HG02642 (cell line): ENCODE measurements around the gene EBF3.

Source experiments
- ATAC-seq: cut with Tn5 transposase; IDR thresholded peaks from one replicate; pipeline ENCODE4 v1.9.1; 2021; ENCODE audit warnings: mild to moderate bottlenecking; ENCODE audit not compliant: unreplicated experiment, poor library complexity

The EBF3 gene

DNA sequence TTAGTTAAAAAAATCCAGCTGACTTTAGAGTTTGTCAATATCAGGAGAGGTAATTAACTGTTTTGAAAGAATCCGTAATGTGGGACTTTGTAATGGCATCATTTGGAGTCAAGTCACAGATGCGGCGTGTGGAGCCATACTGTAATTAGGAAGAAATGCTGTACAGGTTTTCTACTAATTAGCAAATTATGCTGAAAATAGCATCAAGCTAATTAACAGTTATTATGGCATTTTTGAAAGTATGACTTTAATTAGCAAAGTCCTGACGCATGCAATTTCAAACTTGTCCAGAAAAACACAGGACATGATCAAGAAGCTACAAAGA, 68.3 kb downstream of the EBF3 start:
- no peak for ATAC-seq

DNA sequence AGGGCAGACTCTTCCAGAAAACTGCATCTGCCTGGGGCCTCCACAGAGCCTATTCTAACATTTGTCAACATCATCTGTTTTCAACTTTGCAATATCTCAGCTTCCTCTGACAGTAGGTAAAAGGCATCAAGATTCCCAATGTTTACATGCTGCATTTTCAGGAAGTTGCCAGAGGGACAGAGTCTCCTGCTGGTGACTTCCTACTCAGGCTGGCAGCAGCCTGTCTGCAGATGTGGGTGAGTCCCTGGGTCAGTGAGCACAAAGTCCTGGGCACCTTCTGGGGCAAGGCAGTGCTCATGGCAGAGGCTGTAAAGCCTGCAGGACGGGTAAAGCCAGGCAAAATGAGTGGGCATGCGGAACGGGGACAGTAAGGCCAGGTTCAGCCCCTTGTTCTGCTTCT, 69.4 kb downstream of the EBF3 start:
- no peak for ATAC-seq

DNA sequence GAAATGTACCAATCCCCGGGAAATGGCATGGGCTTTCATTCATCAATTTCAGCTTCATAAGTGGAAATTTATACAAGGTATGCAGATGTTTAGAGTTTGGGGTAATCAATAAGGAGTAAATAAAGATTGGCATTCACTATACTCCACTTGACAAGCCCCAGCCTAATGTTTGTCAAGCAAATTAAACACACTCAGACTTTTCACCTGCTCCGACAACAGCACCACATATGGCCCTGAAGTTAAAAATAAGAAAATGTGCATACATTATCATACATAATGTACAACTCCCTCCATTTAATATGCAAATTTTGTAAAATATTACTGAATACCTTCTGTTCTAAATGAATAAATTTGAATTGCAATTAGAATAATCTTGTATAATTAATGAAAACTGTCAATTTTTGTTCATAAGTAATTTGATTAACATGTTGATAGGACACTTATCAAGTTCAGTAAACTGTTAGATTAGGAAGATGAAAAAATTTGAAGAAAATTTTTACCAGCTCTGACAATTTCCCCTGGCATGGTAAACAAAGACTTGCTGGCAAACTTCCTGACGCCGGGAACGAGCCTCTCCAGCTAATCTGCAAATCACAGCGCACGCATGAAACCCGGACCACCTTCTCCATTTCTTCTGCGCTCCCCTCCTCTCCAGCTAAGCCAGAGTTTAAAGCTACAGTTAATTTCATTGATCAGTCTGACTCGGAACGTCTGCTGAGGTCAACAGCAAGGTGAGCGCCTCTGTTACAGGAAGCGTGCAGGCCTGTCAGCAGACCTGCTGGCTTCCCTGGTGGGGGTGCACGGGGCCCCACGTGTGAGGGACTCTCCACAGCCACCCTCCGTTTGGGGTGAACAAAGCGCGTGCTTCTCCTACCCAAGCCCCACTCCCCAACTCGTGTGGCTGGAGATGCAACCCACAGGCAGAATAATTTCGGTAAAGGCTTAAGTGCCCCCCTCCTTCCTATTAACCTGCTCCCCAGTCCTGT, 70.7 kb downstream of the EBF3 start:
- ATAC-seq = no peak

DNA sequence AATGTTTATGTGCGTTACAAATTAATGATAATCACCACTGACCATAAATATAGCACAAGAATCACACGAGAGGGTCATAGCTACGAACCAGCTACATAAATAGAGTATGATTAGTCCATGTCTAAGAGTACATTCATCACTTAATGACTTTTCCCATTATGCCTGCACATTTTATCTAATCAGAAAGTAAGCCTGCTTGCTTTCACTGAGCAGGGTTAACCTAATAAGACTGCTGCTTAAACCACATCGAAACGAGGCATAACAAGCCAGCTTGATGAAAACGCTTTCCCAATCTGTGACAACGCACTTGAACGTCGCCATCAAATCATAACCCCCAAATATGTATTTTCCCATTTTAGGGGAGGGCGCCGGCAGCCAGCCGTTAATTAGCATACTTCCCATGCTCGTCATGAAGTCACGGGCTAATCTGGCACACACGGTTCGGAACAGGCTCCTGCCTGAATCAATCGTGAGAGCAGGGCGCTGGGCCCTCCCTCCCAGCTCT, 71.5 kb downstream of the EBF3 start:
- ATAC-seq = no peak

DNA sequence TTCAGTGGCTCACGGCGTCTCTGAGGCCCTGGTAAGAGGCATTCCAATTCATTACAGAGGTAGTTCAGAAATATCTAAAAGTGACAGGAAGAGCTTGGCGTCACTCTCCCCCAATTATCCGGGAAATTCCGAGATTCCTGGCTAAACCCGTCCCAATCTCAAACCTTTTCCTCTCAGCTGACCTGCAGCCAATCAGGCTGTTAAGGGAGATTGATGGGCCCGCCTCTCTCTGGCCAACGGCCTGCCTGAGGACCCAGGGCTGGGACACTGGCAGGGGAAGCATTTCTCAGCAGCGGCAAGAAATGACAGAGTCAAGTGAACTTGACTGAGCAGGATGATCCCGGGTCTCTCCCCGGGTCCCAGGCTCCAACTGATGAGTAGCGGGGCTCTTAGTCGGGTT, 72.3 kb downstream of the EBF3 start:
- ATAC-seq = no peak

DNA sequence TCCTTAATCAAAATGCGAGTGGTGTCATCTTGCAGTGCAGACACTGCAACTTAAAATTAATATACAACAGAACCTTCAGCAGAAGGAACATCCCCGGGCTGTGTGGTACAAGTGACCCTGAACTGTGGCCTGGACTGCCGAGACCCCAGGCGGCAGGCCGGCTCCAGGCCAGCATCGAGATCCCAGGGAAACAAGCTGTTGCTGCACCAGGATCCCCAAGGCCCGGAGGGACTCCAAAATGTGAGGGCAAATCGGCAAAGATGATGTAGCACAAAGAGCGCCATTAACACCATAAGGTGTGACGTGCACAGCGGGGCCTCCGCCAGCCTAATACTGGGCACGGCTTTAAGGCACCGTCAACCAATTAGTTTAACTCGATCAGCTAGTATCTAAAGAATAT, 73.9 kb downstream of the EBF3 start:
- ATAC-seq = no peak

DNA sequence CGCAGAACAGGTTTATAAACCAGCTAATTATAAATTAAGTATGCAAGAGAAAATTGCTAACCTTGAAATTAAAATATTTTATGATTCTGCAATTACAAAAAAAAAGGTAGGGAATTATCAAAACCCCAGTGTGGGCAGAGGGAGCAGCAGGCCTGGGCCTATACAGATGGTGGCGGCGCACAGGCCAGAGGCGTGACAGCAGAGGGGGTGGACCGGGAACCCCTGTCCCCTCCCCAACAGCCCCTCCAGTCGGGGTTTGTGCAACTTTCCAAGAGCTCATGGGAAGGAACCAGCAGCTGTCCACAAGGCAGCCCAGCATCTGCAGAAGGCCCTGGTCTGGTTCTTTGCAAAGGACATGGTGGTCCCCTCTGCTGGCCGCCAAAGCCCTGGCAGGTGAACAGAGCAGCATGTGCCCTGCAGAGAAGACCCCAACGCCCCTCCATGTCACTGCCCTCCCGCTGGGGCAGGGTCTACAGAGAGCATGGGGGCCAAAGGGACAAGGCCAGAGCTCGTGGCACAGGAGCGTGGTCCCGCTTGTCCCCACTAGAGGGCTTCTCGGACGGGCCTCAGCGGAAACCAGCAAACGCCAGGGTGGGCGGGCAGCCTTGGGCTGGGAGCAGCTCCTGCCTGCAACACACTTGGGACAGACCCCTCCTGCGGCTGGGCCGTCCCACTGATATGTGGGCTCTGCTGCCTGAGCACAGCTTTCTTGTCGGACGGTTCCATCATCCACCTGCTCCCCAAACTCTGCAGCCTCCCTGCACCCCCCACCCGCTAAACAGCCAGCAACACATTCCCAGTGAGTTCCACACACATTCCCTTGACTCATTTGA, 75.1 kb downstream of the EBF3 start:
- ATAC-seq = peak; percentile 65

DNA sequence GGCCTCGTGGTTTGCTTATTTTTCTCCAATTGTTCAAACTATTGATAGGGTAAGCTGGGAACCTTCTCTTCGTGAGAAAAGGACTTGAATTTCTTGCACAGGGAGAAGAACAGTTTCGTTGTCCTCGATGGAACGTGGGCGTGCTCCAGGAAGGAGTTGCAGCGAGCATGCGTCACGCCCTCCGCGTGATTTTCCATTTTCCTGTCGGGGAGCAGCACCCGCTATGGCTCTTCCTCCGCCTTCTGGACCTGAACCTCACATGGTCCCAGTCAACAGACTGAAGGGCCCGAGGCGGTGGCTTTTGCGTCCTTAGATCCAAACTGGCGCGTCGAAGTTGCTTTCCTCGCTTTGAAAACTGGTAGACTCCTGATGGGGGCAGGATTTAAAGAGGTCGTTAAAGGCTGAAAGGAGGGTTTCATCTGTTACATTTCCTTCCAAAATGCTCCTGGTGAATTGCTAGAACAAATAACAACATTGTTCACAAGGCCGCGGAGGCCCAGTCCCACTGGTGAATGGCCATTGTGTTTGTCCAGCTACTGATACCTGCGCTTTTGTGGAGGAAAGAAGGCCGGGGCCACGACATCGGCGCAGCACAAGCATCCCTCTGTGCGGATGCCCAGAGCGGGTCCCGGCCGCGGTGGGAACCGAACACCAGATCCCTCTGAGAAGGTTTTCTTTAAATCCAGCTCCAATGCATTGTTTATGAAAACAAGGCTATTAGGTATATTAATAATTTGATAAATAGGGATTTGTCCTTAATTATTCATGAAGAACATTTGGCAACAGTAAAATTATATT, 75.9 kb downstream of the EBF3 start:
- ATAC-seq = no peak

DNA sequence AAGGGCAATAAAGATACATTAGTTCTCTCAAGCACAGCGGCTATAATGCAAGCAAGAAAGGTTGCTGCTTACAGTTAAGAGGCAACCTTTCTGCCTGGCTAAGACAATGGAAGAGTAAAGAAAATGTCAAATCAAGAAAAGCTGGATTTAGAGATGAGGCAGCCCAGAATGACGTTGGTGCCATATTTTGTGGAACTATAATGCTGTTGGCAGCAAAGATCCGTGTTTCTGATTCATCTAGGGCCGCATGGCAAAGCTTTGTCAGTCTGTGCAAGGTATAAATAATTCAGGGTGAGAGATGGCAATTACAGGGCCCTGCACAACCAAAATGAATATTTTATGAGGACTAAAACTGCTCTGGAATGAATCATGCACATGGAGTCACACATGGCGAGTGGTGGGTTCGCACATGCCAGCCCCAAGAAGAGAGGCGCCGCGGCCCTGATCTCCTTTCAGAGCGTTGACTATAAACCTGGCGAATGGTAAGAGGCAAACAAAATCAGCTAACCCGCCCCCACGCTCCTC, 76.6 kb downstream of the EBF3 start:
- ATAC-seq = no peak

DNA sequence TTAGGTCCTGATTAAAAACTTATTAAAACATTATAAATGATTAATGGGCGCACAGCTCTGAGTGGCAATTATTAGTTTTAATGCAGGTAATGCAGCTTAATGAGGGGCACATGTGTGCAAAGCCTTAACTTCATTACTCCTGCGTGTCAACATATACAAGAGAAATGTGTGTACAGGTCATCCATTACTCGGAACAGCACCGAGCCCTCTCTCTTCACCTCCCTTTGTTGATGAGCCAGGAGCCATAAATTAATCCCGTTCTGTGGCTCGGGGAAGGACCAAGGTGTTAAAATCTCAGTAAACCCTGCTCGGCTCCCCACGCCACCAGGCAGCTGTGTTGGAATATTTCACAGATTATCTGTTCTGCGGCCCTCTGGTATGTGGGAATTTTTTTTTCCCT, 77.8 kb downstream of the EBF3 start:
- ATAC-seq = no peak

DNA sequence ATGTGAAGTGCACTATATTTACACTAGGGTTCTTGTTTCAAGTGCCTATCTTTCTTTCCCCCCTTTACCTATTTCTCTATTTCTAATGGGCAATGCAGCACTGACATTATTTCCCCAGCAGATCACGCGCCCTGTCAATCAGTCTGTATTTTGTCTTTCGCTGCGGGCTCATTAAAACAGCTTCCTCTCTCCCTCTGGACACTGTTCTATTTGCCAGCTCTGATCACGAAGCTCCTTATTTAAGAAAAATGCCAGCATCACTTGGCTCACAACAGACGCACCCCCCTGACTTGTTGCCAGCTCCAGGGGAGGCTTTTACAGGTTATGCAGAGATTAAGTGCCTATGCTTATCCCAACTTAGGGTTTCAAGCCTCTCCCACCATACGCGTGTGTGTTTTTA, 78.5 kb downstream of the EBF3 start:
- no peak for ATAC-seq

DNA sequence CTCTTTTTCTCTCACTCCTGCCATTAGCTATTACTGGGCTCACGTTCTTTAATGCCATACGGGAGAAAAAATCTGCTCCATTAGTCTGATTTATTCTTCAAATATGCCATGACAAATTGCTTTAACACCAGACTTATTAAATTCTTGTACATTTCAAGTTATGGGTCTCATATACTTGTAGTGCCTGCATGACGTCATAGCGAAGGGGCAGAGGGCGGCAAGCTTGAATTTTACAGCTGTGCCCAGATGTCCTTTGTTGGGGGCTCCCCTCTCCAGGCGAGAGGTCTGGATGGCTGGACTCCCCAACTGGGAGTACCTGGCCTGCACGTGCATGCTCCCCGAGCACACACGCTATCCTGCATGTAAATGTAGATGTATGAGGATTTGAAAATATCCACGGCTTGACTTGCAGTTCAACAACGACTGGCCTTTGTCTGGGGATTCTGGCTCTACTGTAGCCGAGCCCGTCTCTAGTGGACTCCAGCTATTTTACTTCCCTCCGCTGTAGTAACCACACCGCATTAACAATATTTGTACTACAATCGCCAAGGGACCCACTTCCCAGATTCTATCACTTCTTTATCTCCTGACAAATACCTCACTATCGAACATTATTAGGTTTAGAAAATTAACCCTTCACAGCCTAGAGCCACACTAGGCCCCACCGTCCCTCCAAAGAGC, 79.5 kb downstream of the EBF3 start:
- ATAC-seq = no peak

DNA sequence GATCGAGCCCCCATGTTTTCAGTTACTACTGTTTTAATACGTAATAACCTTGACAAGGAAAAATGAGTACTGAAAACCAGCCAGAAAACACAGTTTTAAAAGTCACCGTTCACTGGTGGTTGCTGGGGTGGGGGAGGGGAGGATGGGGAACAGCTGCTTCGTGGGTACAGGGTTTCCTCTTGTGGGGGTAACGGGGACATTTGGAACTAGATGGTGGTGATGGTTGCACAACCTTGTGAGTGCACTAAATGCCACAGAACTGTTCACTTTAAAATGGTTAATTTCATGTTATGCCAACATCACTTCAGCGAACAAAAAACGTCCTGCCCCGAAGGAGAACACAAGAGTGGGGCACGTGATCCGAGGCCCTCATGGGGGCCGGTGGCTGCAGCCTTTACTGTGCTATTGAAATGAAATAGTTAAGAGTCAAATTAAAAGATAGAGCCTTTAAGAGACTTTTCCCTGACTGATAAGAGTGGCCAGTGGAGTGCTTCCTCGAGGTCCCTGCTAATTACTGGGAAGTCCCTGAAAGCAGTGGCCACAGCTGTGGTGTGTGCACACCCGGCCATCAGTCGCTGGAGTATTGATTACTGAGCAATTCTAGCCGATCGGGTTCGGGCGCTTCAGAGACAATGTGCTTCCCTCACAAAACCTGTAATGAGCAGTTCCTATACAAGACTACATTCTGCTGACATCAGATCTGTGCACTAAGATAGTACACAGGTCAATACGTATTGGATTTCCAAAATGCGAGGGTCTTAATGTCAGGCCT, 80.3 kb downstream of the EBF3 start:
- ATAC-seq = no peak

DNA sequence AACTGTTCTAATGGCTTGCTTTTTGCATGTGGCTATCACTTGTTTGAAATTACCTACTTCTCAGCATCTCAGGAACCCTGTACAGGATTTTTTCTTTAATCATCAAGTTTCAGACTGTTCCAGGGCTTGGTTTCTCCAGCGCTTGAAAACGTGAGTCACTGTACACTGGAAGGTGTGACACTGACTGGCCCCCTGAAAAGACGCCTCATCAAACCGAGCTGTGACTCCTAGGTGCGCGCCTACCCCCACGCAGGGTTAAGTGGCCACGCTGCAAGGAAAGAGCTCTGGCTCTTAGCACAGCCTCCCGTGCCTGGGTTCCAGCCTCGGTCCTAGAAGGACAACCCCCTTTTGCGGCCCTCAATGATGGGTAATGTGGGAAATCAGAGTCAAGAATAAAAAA, 81.0 kb downstream of the EBF3 start:
- ATAC-seq = no peak

DNA sequence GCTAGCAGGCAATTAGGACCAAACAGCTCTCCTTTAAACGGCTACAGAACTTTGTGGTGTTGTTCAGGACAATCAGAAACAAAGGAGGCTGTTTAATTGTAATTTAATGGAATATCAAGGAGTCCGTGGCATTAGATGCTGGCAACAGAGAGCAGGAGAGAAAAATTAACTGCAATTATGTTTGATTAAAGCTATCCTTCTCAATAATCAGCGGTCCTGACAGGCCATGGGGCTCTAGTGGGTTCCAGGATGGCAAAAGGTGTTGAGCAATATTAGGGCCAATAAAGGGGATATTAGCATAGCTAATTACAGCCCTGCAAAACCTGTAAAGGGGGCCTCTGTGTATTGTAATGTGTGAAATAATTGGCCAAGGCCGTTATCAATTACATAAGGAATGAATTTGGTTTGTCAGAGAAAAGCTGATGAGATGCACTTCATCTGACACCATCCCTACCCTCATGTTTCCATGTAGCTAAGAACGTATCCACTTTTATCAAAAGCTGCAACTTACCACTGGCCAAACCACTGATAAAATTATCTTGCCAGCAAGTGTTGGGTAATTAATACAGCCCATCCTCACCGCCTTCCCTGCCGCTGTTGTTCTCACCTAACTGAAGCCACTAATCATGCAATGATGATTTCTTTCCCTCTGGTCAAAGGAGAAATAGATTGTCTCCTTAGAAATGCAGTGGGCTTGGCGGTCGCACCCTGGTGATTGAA, 81.6 kb downstream of the EBF3 start:
- ATAC-seq = no peak

DNA sequence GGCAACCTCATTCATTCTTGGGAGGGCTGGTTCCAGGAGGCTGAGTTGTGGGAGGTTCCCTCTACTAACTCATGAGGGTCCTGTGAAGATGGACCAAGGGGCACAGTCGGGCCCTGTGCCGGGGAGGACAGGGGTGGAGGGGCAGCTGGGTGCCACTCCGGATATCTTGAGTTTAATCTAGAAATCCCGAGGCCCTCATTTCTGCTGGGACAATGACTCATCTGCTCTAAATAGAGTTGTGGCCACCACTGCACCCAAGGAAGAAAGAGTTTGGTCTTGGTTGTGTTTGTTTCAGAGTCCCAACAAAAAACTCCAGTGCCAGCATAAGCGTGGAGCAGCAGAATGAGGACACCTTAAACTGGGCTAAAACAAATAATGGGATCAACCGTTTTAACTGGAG, 82.4 kb downstream of the EBF3 start:
- no peak for ATAC-seq

DNA sequence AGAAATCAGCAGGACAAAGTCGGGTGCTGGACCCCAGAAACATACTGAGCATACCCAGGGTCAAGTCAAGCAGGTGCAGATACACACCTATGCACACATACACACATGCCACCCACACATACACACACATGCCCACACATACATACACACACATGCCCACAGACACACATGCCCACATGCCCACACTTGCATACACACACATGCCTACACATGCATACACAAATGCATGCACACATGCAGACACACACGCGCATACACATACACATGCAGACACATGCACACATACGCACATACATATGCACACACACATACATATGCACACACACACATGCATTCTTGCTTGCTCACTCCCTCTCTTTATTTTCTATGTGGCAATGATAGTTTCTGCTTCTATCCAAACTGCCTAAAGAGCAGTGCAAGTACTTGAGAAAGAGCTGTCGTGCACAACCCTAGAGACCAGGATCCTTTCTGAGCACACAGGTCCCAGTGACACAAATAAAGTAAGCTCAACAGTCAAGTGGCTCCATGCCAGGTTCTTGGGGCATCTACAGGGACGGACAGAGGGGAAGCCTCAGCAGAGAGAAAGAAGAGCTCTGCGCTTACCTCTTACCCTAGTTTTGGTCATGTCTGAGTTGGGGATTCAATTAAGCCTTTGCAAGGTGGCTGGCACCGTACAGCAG, 83.7 kb downstream of the EBF3 start:
- no peak for ATAC-seq

DNA sequence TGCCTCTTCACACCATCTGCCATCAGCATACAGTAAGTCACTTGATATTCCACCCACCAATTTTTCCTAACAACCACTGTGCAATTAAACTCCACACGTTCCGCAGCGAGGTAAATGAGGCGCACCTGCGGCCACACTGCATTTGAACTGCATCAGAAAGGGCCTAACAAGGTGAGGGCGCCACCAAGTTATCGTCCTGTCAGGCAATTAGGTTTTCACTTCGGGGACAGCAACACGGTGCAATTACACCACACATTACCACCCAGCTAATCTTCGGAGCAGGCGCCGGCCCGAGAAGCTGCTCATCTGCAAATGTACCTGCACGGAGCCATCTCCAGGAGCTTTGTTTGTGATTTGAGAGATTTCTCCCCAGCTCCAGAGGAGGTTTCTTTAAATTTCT, 84.4 kb downstream of the EBF3 start:
- no peak for ATAC-seq
